ENCODE measurements around the gene GRID1. TPM values are rescaled to one million over a fixed set of nuclear protein-coding genes. Genes with fewer than 3 reads are reported as not detected.

GRID1 gene
- total RNA-seq, 1 donor from 2014 or later = 0.75 TPM

DNA sequence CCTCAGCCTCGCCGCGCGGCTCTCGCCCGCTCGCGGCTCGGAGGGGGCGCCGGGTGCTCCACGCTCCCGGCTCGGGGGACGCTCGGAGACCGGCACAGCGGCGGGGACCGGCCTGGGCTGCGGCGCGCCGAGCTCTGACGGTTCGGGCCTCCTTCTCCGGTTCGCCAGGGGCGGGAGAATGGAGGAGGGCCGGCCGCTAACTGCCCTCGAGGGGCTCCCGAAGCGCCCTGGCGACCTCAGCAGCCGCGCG, 232 bp upstream of the GRID1 start:
- peaks cover 4% of the 10 kb centered on the region for H4K20me1 ChIP-seq (ENCODE audit: insufficient read depth, low read length)
- no peak for FAIRE-seq
- peak overlapping the region; percentile 41 for H2AFZ ChIP-seq (ENCODE audit: low read depth, low read length)
- Mint-ChIP-seq H3K4me3 (ENCODE audit: unreplicated experiment) (no peak overlapping the region), H3K4me1 (ENCODE audit: low read depth, unreplicated experiment) (peaks cover 5% of the 10 kb centered on the region), H3K27me3 (ENCODE audit: low read depth, unreplicated experiment) (peaks cover 73% of the 10 kb centered on the region), H3K36me3 (ENCODE audit: low read depth, unreplicated experiment) (peaks cover 2% of the 10 kb centered on the region), H3K27ac (ENCODE audit: unreplicated experiment) (no peak overlapping the region), H3K9me3 (ENCODE audit: unreplicated experiment) (peaks cover 4% of the 10 kb centered on the region)
- no peaks in the 10 kb centered on the region for H3K9me3 ChIP-seq (ENCODE audit: insufficient read depth, low read depth, low read length)
- H3K4me3 ChIP-seq (ENCODE audit: insufficient read depth, low read depth, low read length) = peak overlapping the region; percentile 10
- H3K27me3 ChIP-seq (ENCODE audit: insufficient read depth, low read length) = peaks cover 63% of the 10 kb centered on the region
- H3K27ac ChIP-seq (ENCODE audit: low read depth, low read length) = no peak overlapping the region
- DNase-seq (ENCODE audit: low read depth) = no peak
- H3K4me2 ChIP-seq (ENCODE audit: low read length) = peak overlapping the region; percentile 69
- peaks cover 5% of the 10 kb centered on the region for H3K4me1 ChIP-seq (ENCODE audit: insufficient read depth, low read length)
- H3K79me2 ChIP-seq (ENCODE audit: insufficient read depth, low read length) = no peaks in the 10 kb centered on the region
- no peak for TF ChIP-seq CTCF (IDR thresholded peaks at IDR 0.05; ENCODE audit: insufficient read depth, low read depth, low read length)
- TF ChIP-seq EZH2 (IDR thresholded peaks at IDR 0.05; ENCODE audit: insufficient read depth, low read length) = no peak
- no peak overlapping the region for H3K9ac ChIP-seq (ENCODE audit: low read length)
- no peaks in the 10 kb centered on the region for H3K36me3 ChIP-seq (ENCODE audit: insufficient read depth, low read length)

GRCh38 chr10:86365346-86366032, 1.1 kb downstream of the GRID1 start:
- Histone ChIP-seq H3K27me3 (ENCODE audit: insufficient read depth, low read length) (peaks cover 65% of the 10 kb centered on the region), H3K36me3 (ENCODE audit: insufficient read depth, low read length) (no peaks in the 10 kb centered on the region), H2AFZ (ENCODE audit: low read depth, low read length) (peak overlapping the region; percentile 41), H3K4me2 (ENCODE audit: low read length) (peak overlapping the region; percentile 70), H3K4me3 (ENCODE audit: insufficient read depth, low read depth, low read length) (no peak overlapping the region), H3K27ac (ENCODE audit: low read depth, low read length) (no peak overlapping the region), H3K4me1 (ENCODE audit: insufficient read depth, low read length) (peaks cover 5% of the 10 kb centered on the region), H4K20me1 (ENCODE audit: insufficient read depth, low read length) (peaks cover 4% of the 10 kb centered on the region), H3K79me2 (ENCODE audit: insufficient read depth, low read length) (no peaks in the 10 kb centered on the region), H3K9ac (ENCODE audit: low read length) (no peak overlapping the region), H3K9me3 (ENCODE audit: insufficient read depth, low read depth, low read length) (no peaks in the 10 kb centered on the region)
- peaks cover 73% of the 10 kb centered on the region for H3K27me3 Mint-ChIP-seq (ENCODE audit: low read depth, unreplicated experiment)
- H3K9me3 Mint-ChIP-seq (ENCODE audit: unreplicated experiment) = peaks cover 4% of the 10 kb centered on the region
- peaks cover 5% of the 10 kb centered on the region for H3K4me1 Mint-ChIP-seq (ENCODE audit: low read depth, unreplicated experiment)
- DNase-seq (ENCODE audit: low read depth) = no peak
- H3K27ac Mint-ChIP-seq (ENCODE audit: unreplicated experiment) = no peak overlapping the region
- H3K4me3 Mint-ChIP-seq (ENCODE audit: unreplicated experiment) = peak overlapping the region; percentile 81
- H3K36me3 Mint-ChIP-seq (ENCODE audit: low read depth, unreplicated experiment) = peaks cover 2% of the 10 kb centered on the region
- TF ChIP-seq EZH2 (IDR thresholded peaks at IDR 0.05; ENCODE audit: insufficient read depth, low read length) = peak; percentile 99
- no peak for TF ChIP-seq CTCF (IDR thresholded peaks at IDR 0.05; ENCODE audit: insufficient read depth, low read depth, low read length)
- no peak for FAIRE-seq
